Omental fat pad (tissue), 4 donors: ENCODE results near the gene GSTCD. TPM values are rescaled to one million over a fixed set of nuclear protein-coding genes. Genes with fewer than 3 reads are reported as not detected.

Experiments used
- ATAC-seq: fragments of 150-250 bp; one replicate; pipeline ENCODE4 v1.9.1; 2016; ENCODE audit warnings: mild to moderate bottlenecking, moderate library complexity; ENCODE audit not compliant: low FRiP score
- DNase-seq: peaks from one replicate; pipeline ENCODE4 v3.0.0-alpha.2; 2019; ENCODE audit warnings: low spot score
- total RNA-seq, 4 donors: library from RNA; depleted of rRNA; stranded (reverse); fragments of >200 nt; gene quantifications; one replicate each; pipeline ENCODE4 v1.1.0, GENCODE V29; 2016
- TF ChIP-seq, protein P1 (sequence below), 3 donors: fragments of 450-650 bp; IDR thresholded peaks; one replicate each; pipeline ENCODE4 v1.5.1; 2016 to 2017; ENCODE audit warnings: antibody characterized with exemption in 3 of 3, mild to moderate bottlenecking in 3 of 3, moderate library complexity in 2 of 3

The GSTCD gene
- total RNA-seq, 4 donors from 2014 or later = 6.0 to 13.2 (median 7.5) TPM

DNA sequence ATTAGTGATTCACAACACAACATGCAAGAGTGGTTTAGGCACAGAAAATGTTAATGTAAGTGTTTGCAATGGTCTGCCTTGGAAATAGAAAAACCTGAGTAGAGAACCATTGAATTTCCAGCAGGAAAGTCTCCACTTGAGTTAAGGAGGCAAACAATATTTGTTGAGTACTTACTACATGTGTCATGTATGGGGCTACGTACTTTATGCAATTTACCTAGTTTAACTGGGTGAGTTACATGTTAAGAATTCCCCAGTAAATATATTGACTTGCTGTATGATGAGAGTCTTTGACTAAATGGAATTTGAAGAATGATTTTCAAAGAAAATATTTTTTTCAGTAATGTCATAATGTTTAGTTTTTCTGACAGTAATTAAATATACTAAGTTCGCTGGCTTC, 178.9 kb downstream of the GSTCD start:
- no peak for DNase-seq
- ATAC-seq = no peak
- TF ChIP-seq, protein P1, sequence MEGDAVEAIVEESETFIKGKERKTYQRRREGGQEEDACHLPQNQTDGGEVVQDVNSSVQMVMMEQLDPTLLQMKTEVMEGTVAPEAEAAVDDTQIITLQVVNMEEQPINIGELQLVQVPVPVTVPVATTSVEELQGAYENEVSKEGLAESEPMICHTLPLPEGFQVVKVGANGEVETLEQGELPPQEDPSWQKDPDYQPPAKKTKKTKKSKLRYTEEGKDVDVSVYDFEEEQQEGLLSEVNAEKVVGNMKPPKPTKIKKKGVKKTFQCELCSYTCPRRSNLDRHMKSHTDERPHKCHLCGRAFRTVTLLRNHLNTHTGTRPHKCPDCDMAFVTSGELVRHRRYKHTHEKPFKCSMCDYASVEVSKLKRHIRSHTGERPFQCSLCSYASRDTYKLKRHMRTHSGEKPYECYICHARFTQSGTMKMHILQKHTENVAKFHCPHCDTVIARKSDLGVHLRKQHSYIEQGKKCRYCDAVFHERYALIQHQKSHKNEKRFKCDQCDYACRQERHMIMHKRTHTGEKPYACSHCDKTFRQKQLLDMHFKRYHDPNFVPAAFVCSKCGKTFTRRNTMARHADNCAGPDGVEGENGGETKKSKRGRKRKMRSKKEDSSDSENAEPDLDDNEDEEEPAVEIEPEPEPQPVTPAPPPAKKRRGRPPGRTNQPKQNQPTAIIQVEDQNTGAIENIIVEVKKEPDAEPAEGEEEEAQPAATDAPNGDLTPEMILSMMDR (IDR thresholded peaks at IDR 0.05) = no peak

- ATAC-seq = peak; percentile 76
- no peak for DNase-seq
- TF ChIP-seq, protein P1 (IDR thresholded peaks at IDR 0.05) = no peak
Measured at GRCh38 chr4:105894660-105895582, 186.3 kb downstream of the GSTCD start, which contains the start of gene NPNT. NPNT (plus strand) TSS chr4:105895471; CDS start chr4:105895653, 182 bp downstream.

- DNase-seq = peak; percentile 23
- ATAC-seq = peak; percentile 84
- TF ChIP-seq, protein P1 (IDR thresholded peaks at IDR 0.05) = no peak
Measured at GRCh38 chr4:105895583-105896460, 187.2 kb downstream of the GSTCD start.

DNA sequence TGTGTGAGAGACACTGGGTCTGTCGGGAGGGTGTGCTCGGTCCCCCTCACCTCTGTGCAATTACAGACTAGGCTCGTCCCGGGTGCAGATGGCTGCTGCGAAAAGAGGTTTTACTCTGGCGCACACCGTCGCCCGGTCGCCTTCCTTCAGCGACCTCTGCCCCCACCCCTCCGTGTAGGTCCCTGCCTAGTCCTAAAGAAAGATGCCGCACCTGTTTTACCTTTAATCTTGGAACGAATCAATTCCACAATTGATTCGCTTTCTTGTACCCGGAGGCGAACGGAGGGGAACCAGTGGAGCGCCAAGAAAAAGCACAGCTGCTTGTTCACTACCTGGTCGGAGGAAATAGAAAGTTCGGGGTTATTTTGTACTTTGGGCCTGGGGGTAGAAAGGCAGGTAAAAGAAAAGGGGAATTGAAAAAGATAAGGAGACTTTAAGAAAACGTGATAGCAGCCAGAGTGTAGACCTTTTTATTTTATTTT, 187.9 kb downstream of the GSTCD start:
- no peak for DNase-seq
- ATAC-seq = no peak
- TF ChIP-seq, protein P1 (IDR thresholded peaks at IDR 0.05) = no peak

Other genes starting within 250 kb of the GSTCD start
- 10 to 100 TPM; 35.9 to 82.9 (median 61.9) TPM for gene PPA2, start 234.7 kb upstream of the GSTCD start, total RNA-seq
- not detected for gene ARHGEF38, start 156.2 kb upstream of the GSTCD start, total RNA-seq
- 10 to 100 TPM; 14.9 to 34.7 (median 18.0) TPM for gene INTS12, start 95 bp upstream of the GSTCD start, total RNA-seq
- 10 to 100 TPM in 3 of 4 donors, 1 to 10 TPM in 1; 7.4 to 40.6 (median 23.2) TPM for gene NPNT, start 186.7 kb downstream of the GSTCD start, total RNA-seq